ENCODE data around the gene FGFR1OP2.

DNA sequence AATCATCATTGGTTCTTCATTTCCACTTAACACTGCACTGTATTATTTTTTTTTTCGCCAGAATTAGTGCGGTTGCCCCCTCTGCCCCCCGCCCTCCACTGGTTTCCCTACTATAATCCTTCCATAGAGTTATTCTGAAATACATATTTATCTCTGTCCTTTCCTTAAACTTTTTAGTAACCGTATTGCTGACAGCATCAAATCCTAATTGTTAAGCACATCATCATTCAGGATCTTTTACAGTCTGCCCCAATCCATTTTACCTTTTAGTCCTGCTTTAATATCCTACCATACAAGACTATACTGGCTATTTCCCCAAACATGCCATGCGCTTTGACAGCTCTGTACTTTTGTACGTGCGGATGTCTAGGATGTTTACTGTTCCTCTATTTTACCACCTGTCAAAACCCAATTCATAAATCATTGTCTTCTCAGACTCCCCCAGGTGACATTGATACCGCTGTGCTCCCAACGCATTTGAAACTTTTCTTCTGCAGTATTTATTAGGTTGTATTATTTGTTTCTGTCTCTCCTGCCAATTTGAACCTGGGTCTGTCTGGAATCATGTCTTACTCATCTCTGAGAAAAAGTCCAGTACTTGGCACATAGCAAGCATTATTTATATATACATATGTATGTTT, 1.0 kb downstream of the FGFR1OP2 start:
- TF ChIP-seq, protein P1, sequence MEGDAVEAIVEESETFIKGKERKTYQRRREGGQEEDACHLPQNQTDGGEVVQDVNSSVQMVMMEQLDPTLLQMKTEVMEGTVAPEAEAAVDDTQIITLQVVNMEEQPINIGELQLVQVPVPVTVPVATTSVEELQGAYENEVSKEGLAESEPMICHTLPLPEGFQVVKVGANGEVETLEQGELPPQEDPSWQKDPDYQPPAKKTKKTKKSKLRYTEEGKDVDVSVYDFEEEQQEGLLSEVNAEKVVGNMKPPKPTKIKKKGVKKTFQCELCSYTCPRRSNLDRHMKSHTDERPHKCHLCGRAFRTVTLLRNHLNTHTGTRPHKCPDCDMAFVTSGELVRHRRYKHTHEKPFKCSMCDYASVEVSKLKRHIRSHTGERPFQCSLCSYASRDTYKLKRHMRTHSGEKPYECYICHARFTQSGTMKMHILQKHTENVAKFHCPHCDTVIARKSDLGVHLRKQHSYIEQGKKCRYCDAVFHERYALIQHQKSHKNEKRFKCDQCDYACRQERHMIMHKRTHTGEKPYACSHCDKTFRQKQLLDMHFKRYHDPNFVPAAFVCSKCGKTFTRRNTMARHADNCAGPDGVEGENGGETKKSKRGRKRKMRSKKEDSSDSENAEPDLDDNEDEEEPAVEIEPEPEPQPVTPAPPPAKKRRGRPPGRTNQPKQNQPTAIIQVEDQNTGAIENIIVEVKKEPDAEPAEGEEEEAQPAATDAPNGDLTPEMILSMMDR (IDR thresholded peaks at IDR 0.05): no peak
- no peak for TF ChIP-seq POLR2A (IDR thresholded peaks at IDR 0.05)
- no peak for TF ChIP-seq POLR2AphosphoS5 (IDR thresholded peaks at IDR 0.05; ENCODE audit: insufficient read depth in 1 of 2, low read depth in 1 of 2)

Measured in vagina (tissue), 2 donors.